ENCODE results near the gene SLC6A12.
"Not testable (repeated sequence)": the region's sequence is repeated elsewhere in the genome, so short reads cannot be mapped to it uniquely, and the experiment has no call there.

The SLC6A12 gene

GRCh38 chr12:188910-189621, 24.9 kb downstream of the SLC6A12 start (continued):
- TF ChIP-seq ZBTB10 (tag by site-specific recombination; IDR thresholded peaks at IDR 0.05) (no peak), ZNF473 (tag by site-specific recombination; IDR thresholded peaks at IDR 0.05) (no peak), ZNF596 (tag by site-specific recombination; IDR thresholded peaks at IDR 0.05) (peak; percentile 41), ZNF140 (tag by site-specific recombination; IDR thresholded peaks at IDR 0.05) (no peak), ZNF777 (tag by site-specific recombination; IDR thresholded peaks at IDR 0.05; ENCODE audit: borderline replicate concordance) (peak; percentile 97), ZSCAN30 (tag by site-specific recombination; IDR thresholded peaks at IDR 0.05) (peak; percentile 87; the same call in 1 of the 2 replicates), GLIS2 (tag by site-specific recombination; IDR thresholded peaks at IDR 0.05) (peak; percentile 59; the same call in 1 of the 2 replicates), GLIS1 (tag by site-specific recombination; IDR thresholded peaks at IDR 0.05) (peak; percentile 28; the same call in 1 of the 2 replicates), SP2 (tag by site-specific recombination; IDR thresholded peaks at IDR 0.05) (no peak), RBAK (tag by site-specific recombination; IDR thresholded peaks at IDR 0.05) (no peak), ZNF654 (tag by site-specific recombination; IDR thresholded peaks at IDR 0.05; ENCODE audit: low read depth) (no peak), IKZF3 (tag by site-specific recombination; IDR thresholded peaks at IDR 0.05) (peak; percentile 31; the same call in 1 of the 2 replicates), ZNF76 (tag by site-specific recombination; IDR thresholded peaks at IDR 0.05; ENCODE audit: borderline replicate concordance, low read depth) (0 out of 2 replicates have a peak, but pooled peaks have one; percentile 24), ZNF785 (tag by site-specific recombination; IDR thresholded peaks at IDR 0.05) (no peak), ZXDB (tag by site-specific recombination; IDR thresholded peaks at IDR 0.05) (peak; percentile 69)

- H3K4me1 ChIP-seq (ENCODE audit: control insufficient read depth, insufficient read depth, low read length); H3K4me3 ChIP-seq (ENCODE audit: low read depth, low read length); H3K36me3 ChIP-seq (ENCODE audit: control insufficient read depth in 2 of 2, insufficient read depth in 1 of 2, low read length in 2 of 2); POLR2A ChIA-PET; H3K9me3 ChIP-seq (ENCODE audit: control insufficient read depth, insufficient read depth, low read depth, low read length); H3K27ac ChIP-seq (ENCODE audit: extremely low read depth, low read depth, low read length): not testable (repeated sequence)
- CTCF ChIA-PET, result interaction anchor here (0.6 to 2.9 kb wide), 11 partner anchors 9 to 1145 kb away, joined by 3 to 13 read pairs (median 4); no protein-coding TSS in a partner anchor
- TF ChIP-seq KLF9 (tag by site-specific recombination; IDR thresholded peaks at IDR 0.05; ENCODE audit: low read depth), result 0 out of 2 replicates have a peak, but pooled peaks have one; percentile 0
Measured at GRCh38 chr12:187986-188909, 25.7 kb downstream of the SLC6A12 start.

- Histone ChIP-seq H3K36me3 (ENCODE audit: control insufficient read depth in 2 of 2, insufficient read depth in 1 of 2, low read length in 2 of 2) (no peaks in the 10 kb centered on the region), H3K4me1 (ENCODE audit: control insufficient read depth, insufficient read depth, low read length) (no peaks in the 10 kb centered on the region), H3K27ac (ENCODE audit: extremely low read depth, low read depth, low read length) (no peak overlapping the region), H3K9me3 (ENCODE audit: control insufficient read depth, insufficient read depth, low read depth, low read length) (no peaks in the 10 kb centered on the region), H3K4me3 (ENCODE audit: low read depth, low read length) (no peak overlapping the region)
- CTCF ChIA-PET, result interaction anchor here (0.6 to 1.0 kb wide), 3 partner anchors 20 to 38 kb away, joined by 3 to 4 read pairs (median 3); no protein-coding TSS in a partner anchor
- POLR2A ChIA-PET, result no interaction called here
- TF ChIP-seq MZF1 (tag by site-specific recombination; IDR thresholded peaks at IDR 0.05; ENCODE audit: borderline replicate concordance) (no peak), ZBTB44 (tag by site-specific recombination; IDR thresholded peaks at IDR 0.05) (no peak), ZNF223 (tag by site-specific recombination; IDR thresholded peaks at IDR 0.05) (no peak), BCL6B (tag by site-specific recombination; IDR thresholded peaks at IDR 0.05) (no peak), ZNF488 (tag by site-specific recombination; IDR thresholded peaks at IDR 0.05) (no peak), INSM2 (tag by site-specific recombination; IDR thresholded peaks at IDR 0.05) (no peak)
Measured at GRCh38 chr12:186006-186625, 27.8 kb downstream of the SLC6A12 start.
